Vagina (tissue), 2 donors: Measurements from ENCODE around the gene PITX3.

Experiments
- POLR2A ChIP-seq, 2 donors: fragments of 450-650 bp; IDR thresholded peaks; one replicate each; pipeline ENCODE4 v1.6.1; 2017; ENCODE audit warnings: antibody characterized with exemption in 2 of 2, mild to moderate bottlenecking in 2 of 2, moderate library complexity in 2 of 2
- POLR2AphosphoS5 ChIP-seq, 2 donors: sonication (generic); formaldehyde crosslinking; IDR thresholded peaks; one replicate each; pipeline ENCODE4 v1.9.0; 2017; ENCODE audit warnings: antibody characterized with exemption in 2 of 2, mild to moderate bottlenecking in 2 of 2, low read depth in 1 of 2; ENCODE audit not compliant: insufficient read depth in 1 of 2
- TF ChIP-seq, protein P1 (sequence below), 3 experiments: fragments of 450-650 bp in 2 of 3; fragments of 200-600 bp in 1 of 3; sonication (generic) in 1 of 3; IDR thresholded peaks; one replicate each; pipeline ENCODE4 v1.5.1; 2017 to 2019; ENCODE audit warnings: antibody characterized with exemption in 3 of 3, mild to moderate bottlenecking in 2 of 3, moderate library complexity in 2 of 3

DNA sequence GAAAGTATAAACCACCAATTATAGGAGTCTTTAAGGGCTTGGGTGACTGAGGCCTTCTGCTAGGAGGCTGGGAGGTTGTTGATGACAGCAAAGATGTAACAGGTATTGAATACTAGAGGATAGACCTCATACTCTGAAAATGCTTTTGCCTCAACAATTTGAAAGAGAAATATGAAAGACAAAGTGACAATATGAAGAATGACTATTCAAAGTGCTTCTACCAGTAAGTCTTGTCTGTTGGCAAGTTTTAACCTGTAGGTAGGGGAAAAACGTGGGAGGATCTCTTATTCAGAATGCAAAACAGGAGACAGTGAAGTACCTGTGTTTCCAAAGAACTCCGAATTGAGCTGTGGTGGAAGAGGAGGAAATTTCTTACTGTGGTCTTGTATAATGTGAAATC, 42.2 kb upstream of the PITX3 start:
- TF ChIP-seq, protein P1, sequence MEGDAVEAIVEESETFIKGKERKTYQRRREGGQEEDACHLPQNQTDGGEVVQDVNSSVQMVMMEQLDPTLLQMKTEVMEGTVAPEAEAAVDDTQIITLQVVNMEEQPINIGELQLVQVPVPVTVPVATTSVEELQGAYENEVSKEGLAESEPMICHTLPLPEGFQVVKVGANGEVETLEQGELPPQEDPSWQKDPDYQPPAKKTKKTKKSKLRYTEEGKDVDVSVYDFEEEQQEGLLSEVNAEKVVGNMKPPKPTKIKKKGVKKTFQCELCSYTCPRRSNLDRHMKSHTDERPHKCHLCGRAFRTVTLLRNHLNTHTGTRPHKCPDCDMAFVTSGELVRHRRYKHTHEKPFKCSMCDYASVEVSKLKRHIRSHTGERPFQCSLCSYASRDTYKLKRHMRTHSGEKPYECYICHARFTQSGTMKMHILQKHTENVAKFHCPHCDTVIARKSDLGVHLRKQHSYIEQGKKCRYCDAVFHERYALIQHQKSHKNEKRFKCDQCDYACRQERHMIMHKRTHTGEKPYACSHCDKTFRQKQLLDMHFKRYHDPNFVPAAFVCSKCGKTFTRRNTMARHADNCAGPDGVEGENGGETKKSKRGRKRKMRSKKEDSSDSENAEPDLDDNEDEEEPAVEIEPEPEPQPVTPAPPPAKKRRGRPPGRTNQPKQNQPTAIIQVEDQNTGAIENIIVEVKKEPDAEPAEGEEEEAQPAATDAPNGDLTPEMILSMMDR (IDR thresholded peaks at IDR 0.05): no peak
- no peak for TF ChIP-seq POLR2AphosphoS5 (IDR thresholded peaks at IDR 0.05; ENCODE audit: insufficient read depth in 1 of 2, low read depth in 1 of 2)
- no peak for TF ChIP-seq POLR2A (IDR thresholded peaks at IDR 0.05)
